T-helper 2 cell treated with Interferon-gamma antibody and Interleukin-4, amounts not matched to agents 100 ng/mL and 5 ng/mL, for 36 hours (primary cell): ENCODE results near the gene ACSM6. TPM values are rescaled to one million over a fixed set of nuclear protein-coding genes. Genes with fewer than 3 reads are reported as not detected.

Source experiments
- intact Hi-C: fragments of 100-400 bp; cut with micrococcal nuclease; formaldehyde crosslinking; loops from one replicate; pipeline ENCODE4 v1.15.1; 2023
- total RNA-seq: library from RNA; stranded (reverse); gene quantifications from 2 replicates; pipeline ENCODE4 v1.2.3, GENCODE V29; 2022

Gene ACSM6
- total RNA-seq, 1 donor from 2014 or later: not detected

- intact Hi-C loops: no loop called here
Observed at GRCh38 chr10:95265572-95265971, 71.5 kb downstream of the ACSM6 start.

GRCh38 chr10:95266674-95267095 is 72.6 kb downstream of the ACSM6 start:
- intact Hi-C loops: no loop called here

GRCh38 chr10:95267251-95267650 is 73.2 kb downstream of the ACSM6 start:
- intact Hi-C loops: no loop called here

GRCh38 chr10:95268438-95268837 is 74.4 kb downstream of the ACSM6 start:
- intact Hi-C loops: no loop called here

- intact Hi-C loops: no loop called here
Observed at GRCh38 chr10:95273393-95274312, 79.6 kb downstream of the ACSM6 start.

GRCh38 chr10:95275726-95276366 is 81.8 kb downstream of the ACSM6 start:
- intact Hi-C loops: no loop called here

- intact Hi-C loops: no loop called here
Observed at GRCh38 chr10:95276367-95277200, 82.5 kb downstream of the ACSM6 start.

GRCh38 chr10:95277201-95277570 is 83.1 kb downstream of the ACSM6 start:
- intact Hi-C loops: no loop called here

- intact Hi-C loops: no loop called here
Observed at GRCh38 chr10:95277614-95278013, 83.6 kb downstream of the ACSM6 start.

Other genes starting within 250 kb of the ACSM6 start
- 0.23 and 0.30 TPM in 2 replicates for gene CYP2C8, start 124.7 kb upstream of the ACSM6 start, total RNA-seq
- gene PDLIM1, start 96.8 kb downstream of the ACSM6 start, total RNA-seq: 40.2 and 42.4 TPM in 2 replicates